Middle frontal gyrus (tissue), 1 donor: ENCODE measurements around the gene SLC35E2B.
"Not testable (repeated sequence)": the region's sequence is repeated elsewhere in the genome, so short reads cannot be mapped to it uniquely, and the experiment has no call there.

Source experiments
- DNase-seq: peaks from one replicate; pipeline ENCODE4 v3.0.0-alpha.2; 2015; ENCODE audit warnings: low spot score; ENCODE audit errors: extremely low spot score

SLC35E2B gene

GRCh38 chr1:1640081-1640480 lies 52.5 kb downstream of the SLC35E2B start:
- DNase-seq = not testable (repeated sequence)

DNA sequence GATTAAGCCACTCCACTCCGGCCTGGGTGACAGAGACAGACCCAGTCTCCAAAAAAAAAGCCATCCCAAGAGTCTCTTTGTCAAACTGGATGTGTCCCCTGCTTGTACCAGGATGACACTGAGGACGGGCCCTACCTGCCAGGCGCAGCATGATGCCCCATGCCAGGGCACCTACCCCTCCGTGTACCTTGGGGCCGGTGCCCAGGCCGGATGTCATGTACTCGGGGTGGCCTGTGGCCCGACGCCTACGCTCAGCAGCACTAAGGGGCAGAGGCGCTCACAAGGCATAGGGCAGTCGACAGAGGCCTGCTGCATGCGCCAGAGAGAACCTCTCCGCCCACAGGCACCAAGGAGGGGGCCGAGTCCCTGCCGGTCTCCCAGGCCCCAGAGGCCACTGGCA lies 53.2 kb downstream of the SLC35E2B start:
- not testable (repeated sequence) for DNase-seq

- not testable (repeated sequence) for DNase-seq
Measured at GRCh38 chr1:1638528-1638927, 54.1 kb downstream of the SLC35E2B start.

GRCh38 chr1:1637479-1637875 lies 55.1 kb downstream of the SLC35E2B start:
- DNase-seq = not testable (repeated sequence)

DNA sequence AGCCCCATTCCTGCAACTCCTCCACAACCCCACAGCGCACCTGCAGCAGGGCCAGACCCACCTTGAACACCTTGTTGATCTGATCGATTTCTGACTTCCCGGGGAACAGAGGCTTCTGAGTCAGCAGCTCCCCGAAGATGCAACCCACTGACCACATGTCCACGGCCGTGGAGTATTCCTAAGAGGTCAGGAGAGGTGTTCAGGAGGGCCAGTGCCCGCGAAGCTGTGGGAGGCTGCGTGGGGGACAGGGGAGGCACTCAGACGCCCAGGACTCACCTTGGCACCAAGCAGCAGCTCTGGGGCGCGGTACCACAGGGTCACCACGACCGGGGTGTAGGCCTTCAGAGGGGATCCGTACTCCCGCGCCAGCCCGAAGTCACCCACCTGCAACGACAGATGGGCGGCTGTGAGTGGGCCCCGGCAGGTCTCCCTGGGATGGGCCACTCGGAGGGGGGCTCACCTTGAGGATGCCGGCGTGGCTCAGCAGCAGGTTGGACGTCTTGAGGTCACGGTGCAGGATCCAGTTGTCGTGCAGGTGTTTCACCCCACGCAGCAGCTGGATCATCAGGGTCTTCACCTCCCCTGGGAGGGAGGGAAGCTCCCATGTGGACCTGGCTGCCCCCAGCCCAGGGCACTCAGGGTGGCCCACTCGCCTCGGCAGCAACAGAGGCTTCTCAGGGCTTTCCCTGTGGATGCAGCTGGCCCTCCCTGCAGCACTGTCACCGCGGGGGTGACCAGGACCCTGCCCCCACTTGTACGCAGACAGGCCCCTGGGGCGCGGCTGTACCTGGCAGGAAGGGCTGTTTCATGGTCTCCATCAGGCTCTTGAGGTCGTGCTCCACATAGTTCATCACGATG lies 55.7 kb downstream of the SLC35E2B start:
- not testable (repeated sequence) for DNase-seq

- not testable (repeated sequence) for DNase-seq
Measured at GRCh38 chr1:1634613-1635012, 58.0 kb downstream of the SLC35E2B start.

DNA sequence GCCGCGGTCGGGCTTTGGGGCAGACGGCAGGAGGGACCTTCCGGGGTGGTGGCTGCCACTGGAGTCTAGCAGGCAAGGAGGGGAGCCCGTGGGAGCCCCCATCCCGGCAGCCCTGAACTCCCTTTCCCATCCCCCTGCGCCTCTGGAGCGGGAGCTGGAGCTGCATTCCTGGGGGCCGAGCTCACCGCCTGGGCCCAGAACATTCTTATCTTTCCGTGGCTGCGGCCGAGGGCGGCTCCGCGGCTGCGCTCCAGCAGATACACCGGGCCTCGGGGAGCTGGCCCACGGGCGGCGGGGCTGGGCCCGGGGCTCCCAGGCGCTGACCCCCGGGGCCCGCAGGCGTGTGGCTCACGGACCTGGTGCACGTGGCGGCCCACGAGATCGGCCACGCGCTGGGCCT lies 59.2 kb downstream of the SLC35E2B start:
- not testable (repeated sequence) for DNase-seq

DNA sequence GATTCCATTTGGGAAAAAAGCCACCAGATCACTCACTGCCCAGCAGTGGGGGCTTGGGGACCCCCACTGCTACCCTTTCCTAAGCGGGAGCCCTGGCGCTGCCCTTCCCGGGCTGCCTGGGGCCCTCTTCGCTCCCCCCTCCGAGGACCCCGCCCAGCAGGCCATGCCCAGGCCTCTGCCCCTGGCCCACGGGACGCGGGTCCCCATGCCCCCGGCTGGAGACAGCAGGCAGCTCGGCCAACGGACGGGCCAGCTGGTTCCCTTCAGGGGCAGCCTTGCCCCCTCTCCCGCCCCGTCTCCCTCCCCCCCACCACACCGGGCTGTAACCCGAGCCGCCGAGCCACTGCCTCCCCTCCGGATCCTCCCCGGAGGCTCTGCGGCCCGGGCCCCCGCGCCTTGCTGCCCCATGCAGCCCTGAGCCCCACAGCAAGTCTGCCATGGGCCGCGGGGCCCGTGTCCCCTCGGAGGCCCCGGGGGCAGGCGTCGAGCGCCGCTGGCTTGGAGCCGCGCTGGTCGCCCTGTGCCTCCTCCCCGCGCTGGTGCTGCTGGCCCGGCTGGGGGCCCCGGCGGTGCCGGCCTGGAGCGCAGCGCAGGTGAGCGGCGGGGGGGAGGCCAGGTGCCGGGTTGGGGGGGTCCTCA lies 60.7 kb downstream of the SLC35E2B start, which contains the start of gene MMP23B:
Gene MMP23B, plus strand, starts transcription at position 392 of the 639 bp plus-strand sequence. Its CDS starts 46 bp downstream, at position 438.
- no peak for DNase-seq

DNA sequence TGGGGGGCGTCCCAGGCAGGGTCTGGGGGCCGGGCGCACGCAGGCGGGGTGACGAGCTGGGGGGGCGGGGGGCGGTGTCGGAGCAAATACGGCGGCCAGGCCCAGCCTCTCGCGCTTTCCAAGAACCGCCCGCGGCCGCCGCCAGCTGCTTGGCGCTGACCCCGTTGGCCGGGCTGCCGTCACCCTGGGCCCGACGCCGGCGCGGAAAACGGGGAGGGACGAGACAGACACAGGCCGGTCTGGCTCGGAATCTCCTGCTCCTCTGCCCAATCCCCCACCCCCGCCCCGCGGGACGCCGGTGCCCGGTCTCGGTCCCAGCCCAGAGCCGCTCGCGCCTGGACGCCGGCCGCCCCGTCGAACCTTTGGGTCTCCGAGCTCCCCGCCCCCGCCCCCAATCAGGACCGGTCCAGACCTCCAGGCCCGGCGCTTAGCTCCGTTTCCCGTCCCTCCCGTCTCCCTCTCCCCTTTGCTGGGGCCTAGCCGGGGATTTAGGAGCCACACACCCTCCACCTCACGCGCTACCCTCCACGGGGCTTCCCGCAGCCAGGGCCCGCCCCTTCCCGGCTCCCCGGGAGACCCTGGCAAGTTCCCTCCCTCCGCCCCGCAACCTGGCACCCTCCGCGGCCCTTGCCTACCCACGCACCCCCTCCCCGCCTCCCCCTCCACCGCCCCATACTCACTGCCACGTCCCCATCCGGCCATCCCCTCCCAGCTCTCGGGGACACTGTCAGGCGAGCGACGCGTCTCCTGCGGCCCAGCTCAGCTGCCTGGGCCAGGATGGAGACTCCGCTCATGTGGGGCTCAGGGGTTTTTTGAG lies 61.4 kb downstream of the SLC35E2B start:
- no peak for DNase-seq

DNA sequence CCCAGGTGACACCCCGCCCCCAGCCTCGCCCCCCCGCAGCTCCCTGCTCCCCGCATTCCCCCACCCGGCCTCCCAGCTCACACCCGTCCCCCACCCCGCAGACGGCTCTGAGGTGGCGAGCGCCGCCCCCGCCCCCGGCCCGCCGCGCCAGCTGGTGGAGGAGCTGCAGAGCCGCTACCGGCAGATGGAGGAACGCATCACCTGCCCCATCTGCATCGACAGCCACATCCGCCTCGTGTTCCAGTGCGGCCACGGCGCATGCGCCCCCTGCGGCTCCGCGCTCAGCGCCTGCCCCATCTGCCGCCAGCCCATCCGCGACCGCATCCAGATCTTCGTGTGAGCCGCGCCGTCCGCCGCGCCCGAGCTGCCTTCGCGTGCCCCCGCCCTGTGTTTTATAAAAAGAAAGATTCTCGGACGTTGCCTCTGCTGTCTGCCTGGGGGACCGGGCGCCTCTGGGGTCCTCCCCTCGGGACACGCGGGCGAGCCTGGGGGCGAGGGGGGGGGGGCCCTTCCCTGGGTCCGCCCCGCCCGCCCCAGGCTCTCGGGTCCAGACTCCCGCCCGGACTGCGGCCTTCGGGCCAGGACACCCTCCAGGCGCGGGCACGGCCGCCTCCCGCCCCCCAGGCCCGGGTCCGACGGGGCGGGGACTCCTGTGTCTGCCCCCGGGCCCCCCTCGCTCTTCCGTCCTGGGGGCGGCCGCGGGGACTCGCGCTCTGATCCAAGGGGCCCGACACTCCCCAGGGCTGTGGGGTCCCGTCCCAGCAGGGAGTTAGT lies 62.2 kb downstream of the SLC35E2B start:
- no peak for DNase-seq

- no peak for DNase-seq
Measured at GRCh38 chr1:1629430-1630190, 63.0 kb downstream of the SLC35E2B start.

DNA sequence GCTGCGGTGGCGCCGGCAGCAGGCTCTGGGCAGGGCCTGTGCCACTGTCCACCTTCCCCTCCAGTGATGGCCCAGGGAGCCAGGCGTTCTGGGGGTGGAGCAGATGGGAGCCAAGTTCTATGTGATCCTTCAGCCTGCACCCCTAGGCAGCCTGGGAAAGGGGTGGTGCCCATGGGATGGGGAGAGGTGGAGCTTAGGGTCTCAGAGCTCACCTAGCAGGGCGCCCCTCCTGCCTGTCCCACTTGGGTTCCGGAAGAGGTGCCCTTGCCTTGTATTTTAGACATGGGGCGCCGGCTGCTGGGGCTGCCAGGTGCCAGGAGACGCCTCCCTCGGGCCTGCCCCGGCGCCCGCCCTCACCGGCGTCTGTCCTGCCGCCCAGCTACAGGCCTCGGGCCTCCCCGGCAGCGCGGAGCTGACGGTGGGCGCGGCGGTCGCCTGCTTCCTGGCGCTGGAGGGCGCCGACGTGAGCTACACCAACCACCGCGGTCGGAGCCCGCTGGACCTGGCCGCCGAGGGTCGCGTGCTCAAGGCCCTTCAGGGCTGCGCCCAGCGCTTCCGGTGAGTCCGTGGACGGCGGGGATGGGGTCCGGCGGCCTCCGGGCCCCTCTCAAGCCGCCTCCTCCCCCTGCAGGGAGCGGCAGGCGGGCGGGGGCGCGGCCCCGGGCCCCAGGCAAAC lies 63.7 kb downstream of the SLC35E2B start:
- no peak for DNase-seq

- DNase-seq = no peak
Measured at GRCh38 chr1:1627829-1628753, 64.5 kb downstream of the SLC35E2B start.

GRCh38 chr1:1627261-1627828 lies 65.2 kb downstream of the SLC35E2B start:
- DNase-seq = no peak

DNA sequence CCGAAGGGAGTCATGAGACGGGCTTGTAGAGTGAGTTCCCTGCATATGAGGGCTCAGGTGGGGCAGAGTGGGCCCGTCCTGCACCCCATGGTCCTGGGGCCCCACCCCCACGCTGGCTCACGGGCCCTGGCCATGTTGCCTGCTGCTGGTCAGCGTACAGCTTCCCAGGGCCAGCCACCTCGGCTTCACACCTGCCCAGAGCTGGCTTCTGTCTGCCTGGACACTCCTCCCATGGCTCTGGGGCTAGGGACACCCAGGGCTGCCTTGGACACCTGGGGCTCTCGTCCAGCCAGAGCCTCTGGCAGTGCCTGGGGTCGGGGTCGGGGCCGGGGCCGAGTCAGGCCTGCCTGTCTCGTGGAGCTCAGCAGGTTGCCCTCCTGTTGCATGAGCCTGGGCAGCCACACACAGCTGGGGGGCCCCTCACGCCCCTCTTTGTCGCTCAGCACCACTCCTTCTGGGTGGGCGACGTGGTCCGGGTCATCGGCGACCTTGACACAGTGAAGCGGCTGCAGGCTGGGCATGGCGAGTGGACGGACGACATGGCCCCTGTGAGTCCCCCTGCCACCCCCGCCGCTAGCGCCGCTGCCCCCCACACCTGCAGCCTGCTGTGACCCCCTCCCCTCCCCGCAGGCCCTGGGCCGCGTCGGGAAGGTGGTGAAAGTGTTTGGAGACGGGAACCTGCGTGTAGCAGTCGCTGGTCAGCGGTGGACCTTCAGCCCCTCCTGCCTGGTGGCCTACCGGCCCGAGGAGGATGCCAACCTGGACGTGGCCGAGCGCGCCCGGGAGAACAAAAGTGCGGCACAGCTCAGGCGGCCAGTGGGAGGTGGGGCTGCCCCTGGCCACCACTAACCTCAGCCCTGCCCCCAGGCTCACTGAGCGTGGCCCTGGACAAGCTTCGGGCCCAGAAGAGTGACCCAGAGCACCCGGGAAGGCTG lies 66.1 kb downstream of the SLC35E2B start:
- DNase-seq = no peak

- DNase-seq = no peak
Measured at GRCh38 chr1:1625824-1626206, 66.8 kb downstream of the SLC35E2B start.

DNA sequence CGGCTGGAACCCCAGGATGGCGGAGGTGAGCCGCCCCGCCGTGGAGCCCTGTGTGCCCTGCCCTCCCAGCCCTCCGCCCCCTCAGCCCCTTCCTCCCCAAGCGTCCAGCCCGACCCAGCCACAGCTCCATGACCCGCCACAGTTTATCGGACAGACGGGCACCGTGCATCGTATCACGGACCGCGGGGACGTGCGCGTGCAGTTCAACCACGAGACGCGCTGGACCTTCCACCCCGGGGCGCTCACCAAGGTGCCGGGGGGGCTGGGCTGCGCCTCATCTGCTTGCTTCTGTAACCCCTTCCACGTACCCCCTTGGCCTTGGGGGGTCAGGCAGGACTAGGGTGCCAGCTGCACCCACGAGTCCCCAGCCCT lies 67.2 kb downstream of the SLC35E2B start:
- no peak for DNase-seq
